ENCODE measurements around the gene AARS2. TPM values are rescaled to one million over a fixed set of nuclear protein-coding genes. Genes with fewer than 3 reads are reported as not detected.

The AARS2 gene
- total RNA-seq: 1 to 10 TPM; 4.4 to 7.4 (median 5.1) TPM
- 1 to 10 TPM; 2.2 to 4.3 (median 3.0) TPM for polyA plus RNA-seq
- long read RNA-seq, donor 1, transcript AARS2-201 (22 exons, 3,854 nt): major isoform, 5 of 8 reads
- long read RNA-seq, donor 1, partial matches to known transcripts: 2 of 8 reads
- long read RNA-seq, donor 1, other reads (novel, unspliced or antisense): 1 of 8 reads
- long read RNA-seq, donor 2, transcript AARS2-201 (22 exons, 3,854 nt): major isoform, 13 of 20 reads
- long read RNA-seq, donor 2, partial matches to known transcripts: 5 of 20 reads
- long read RNA-seq, donor 2, other reads (novel, unspliced or antisense): 2 of 20 reads

DNA sequence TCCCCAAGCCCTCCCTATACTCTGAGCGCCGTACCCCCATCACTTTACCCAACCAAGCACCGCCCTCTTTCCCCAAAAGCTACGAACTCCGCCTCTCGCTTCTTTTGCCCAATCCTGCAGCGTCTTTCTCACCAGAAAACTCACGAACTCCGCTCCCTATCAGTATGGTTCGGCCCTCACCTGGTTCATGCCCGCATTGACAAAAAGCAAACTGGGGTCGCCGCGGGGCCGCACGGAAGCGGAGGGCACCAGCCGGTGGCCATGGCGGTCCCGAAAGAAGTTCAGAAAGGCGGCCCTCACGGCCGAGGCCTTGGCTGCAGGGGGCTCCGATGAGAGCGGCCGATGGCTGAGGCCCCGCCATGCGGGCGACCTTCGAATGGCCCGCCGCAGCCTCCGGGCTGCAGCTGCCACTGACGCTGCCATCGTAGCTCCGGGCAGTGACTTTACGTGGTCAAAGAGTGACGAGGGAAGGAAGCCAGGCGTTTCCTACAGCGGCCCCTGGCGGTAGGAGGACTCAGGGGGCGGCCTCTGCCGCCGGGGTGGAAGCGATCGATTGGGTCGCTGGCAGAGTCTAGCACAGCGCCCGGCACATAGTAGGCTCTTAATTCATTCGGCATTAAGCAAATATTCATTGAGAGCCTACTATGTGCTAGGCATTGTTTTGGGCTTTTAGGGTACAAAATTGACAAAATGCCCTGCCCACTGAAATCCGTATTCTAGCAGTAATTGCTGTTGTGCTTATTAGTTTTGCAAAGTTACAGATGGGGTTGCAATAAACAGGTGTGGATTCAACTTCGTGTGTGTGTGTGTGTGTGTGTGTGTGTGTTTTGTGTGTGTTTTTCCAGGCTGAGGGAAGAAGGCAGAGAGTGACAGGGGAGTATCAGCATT lies at the start of gene AARS2:
Gene AARS2 (minus strand): TSS at position 447 of the 888 bp plus-strand sequence. CDS start 24 bp downstream, at position 423.
- H3K9me3 ChIP-seq: no peaks in the 10 kb centered on the region
- H3K36me3 ChIP-seq (ENCODE audit: insufficient read depth in 1 of 2, low read depth in 1 of 2): peaks cover 0 to 36% of the 10 kb centered on the region in 2 donors
- DNase-seq: peak; percentile 89 to 94
- peak within 1 kb of the TSS; percentile 95 for H3K4me3 ChIP-seq
- TF ChIP-seq, protein P1, sequence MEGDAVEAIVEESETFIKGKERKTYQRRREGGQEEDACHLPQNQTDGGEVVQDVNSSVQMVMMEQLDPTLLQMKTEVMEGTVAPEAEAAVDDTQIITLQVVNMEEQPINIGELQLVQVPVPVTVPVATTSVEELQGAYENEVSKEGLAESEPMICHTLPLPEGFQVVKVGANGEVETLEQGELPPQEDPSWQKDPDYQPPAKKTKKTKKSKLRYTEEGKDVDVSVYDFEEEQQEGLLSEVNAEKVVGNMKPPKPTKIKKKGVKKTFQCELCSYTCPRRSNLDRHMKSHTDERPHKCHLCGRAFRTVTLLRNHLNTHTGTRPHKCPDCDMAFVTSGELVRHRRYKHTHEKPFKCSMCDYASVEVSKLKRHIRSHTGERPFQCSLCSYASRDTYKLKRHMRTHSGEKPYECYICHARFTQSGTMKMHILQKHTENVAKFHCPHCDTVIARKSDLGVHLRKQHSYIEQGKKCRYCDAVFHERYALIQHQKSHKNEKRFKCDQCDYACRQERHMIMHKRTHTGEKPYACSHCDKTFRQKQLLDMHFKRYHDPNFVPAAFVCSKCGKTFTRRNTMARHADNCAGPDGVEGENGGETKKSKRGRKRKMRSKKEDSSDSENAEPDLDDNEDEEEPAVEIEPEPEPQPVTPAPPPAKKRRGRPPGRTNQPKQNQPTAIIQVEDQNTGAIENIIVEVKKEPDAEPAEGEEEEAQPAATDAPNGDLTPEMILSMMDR (IDR thresholded peaks at IDR 0.05): peak; percentile 97
- peaks cover 6% of the 10 kb centered on the region for H3K4me1 ChIP-seq
- intact Hi-C loops (cut with DNase I): no loop called here
- peak within 1 kb of the TSS; percentile 74 for H3K27ac ChIP-seq
- H3K27me3 ChIP-seq (ENCODE audit: insufficient read depth in 3 of 3, low read length in 2 of 3): no peaks in the 10 kb centered on the region
- ATAC-seq: peak; percentile 95 to 99 (median 98)
- WGBS, 3 donors: 1 to 2% (median 1%) methylated on average over 49 to 52 of the region's 52 CpGs

DNA sequence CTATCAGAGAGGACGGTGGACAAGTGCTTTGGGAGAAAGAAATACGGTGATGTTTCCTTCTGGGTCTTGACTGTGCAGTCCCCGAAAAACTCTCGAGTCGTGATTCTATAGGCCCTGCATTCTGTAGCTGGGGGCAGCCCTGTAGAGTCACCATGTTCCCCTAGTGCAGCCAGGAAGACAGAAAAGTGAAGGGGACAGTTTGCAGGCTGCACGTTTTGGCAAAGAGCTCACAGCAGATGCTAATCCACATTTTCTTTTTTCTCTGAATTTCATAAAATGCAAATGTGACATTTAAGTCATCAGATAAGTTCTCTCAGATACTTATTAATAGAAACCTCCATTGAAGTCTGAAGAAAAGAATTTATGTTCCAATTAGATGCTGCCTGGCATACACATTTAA lies 48.8 kb upstream of the AARS2 start:
- ATAC-seq (no peak), DNase-seq (no peak)
- no peaks in the 10 kb centered on the region for H3K9me3 ChIP-seq
- intact Hi-C loops (cut with DNase I): no loop called here
- 70 to 73% (median 72%) methylated on average over 6 of the region's 6 CpGs for WGBS, 3 donors
- no peaks in the 10 kb centered on the region for H3K4me1 ChIP-seq
- no peaks in the 10 kb centered on the region for H3K36me3 ChIP-seq (ENCODE audit: insufficient read depth in 1 of 2, low read depth in 1 of 2)
- H3K27ac ChIP-seq: no peak overlapping the region
- TF ChIP-seq, protein P1 (IDR thresholded peaks at IDR 0.05): no peak
- no peak overlapping the region for H3K4me3 ChIP-seq
- H3K27me3 ChIP-seq (ENCODE audit: insufficient read depth in 3 of 3, low read length in 2 of 3): no peaks in the 10 kb centered on the region

DNA sequence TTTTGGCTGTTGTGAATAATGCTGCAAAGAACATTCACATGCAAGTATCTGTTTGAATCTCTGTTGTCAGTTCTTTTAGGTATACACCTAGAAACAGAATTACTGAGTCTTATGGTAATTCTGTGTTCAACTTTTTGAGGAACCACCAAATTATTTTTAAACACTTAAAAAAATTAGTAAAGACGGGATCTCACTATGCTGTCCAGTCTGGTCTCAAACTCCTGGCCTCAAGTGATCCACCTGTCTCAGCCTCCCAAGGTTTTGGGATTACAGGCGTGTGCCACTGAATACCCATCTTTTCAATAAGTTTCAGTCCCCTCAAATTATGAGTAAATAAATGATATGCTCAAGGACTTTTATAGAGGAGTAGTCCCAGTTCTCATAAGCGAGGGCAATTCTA lies 46.8 kb upstream of the AARS2 start:
- TF ChIP-seq, protein P1 (IDR thresholded peaks at IDR 0.05): no peak
- Histone ChIP-seq H3K27ac (no peak overlapping the region), H3K9me3 (no peaks in the 10 kb centered on the region), H3K27me3 (ENCODE audit: insufficient read depth in 3 of 3, low read length in 2 of 3) (no peaks in the 10 kb centered on the region), H3K4me3 (no peak overlapping the region), H3K4me1 (no peaks in the 10 kb centered on the region), H3K36me3 (ENCODE audit: insufficient read depth in 1 of 2, low read depth in 1 of 2) (no peaks in the 10 kb centered on the region)
- ATAC-seq (no peak), DNase-seq (no peak)
- intact Hi-C loops (cut with DNase I): no loop called here
- WGBS, 3 donors: 83 to 92% (median 89%) methylated on average over 3 of the region's 3 CpGs

DNA sequence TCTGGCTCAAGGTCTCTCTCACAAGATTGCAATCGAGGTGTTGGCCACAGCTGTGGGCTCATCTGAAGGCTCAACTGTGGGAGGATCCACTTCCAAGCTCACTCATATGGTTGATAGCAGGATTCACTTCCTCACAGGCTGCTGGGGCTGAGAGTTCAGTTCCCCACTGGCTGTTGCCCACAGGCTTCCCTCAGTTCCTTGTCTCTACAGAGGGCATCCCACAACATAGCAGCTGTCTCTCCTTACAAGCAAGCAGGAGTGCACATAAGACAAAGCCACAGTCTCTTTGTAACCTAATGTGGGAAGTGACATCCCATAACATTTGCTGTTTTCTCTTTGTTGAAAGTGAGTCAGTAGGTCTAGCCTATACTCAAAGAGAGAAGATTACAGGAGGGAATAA lies 43.3 kb upstream of the AARS2 start:
- Histone ChIP-seq H3K27ac (no peak overlapping the region), H3K27me3 (ENCODE audit: insufficient read depth in 3 of 3, low read length in 2 of 3) (no peaks in the 10 kb centered on the region), H3K4me1 (no peaks in the 10 kb centered on the region), H3K4me3 (no peak overlapping the region), H3K36me3 (ENCODE audit: insufficient read depth in 1 of 2, low read depth in 1 of 2) (no peaks in the 10 kb centered on the region), H3K9me3 (no peaks in the 10 kb centered on the region)
- 48 to 70% (median 54%) methylated on average over 1 of the region's 1 CpG for WGBS, 3 donors
- intact Hi-C loops (cut with DNase I): no loop called here
- DNase-seq: no peak
- TF ChIP-seq, protein P1 (IDR thresholded peaks at IDR 0.05): no peak
- no peak for ATAC-seq
